Measurements from ENCODE around the gene TXNDC16.

- TF ChIP-seq CTCF (IDR thresholded peaks at IDR 0.05) = no peak
- TF ChIP-seq EZH2 (IDR thresholded peaks at IDR 0.05) = no peak
Observed at GRCh38 chr14:52563120-52563519, 10.8 kb upstream of the TXNDC16 start.

Data from neural progenitor cell (in vitro differentiated cells).